Neural progenitor cell (in vitro differentiated cells): Measurements from ENCODE around the gene GSG1. TPM values are rescaled to one million over a fixed set of nuclear protein-coding genes. Genes with fewer than 3 reads are reported as not detected.
"Not testable (repeated sequence)": the region's sequence is repeated elsewhere in the genome, so short reads cannot be mapped to it uniquely, and the experiment has no call there.

Experiments
- DNase-seq: peaks from one replicate; pipeline ENCODE4 v3.0.0-alpha.2; 2016; ENCODE audit warnings: low spot score
- H2AFZ ChIP-seq: fragments of 200-600 bp; sonication (generic); replicated peaks from 2 replicates; pipeline ENCODE4 v1.6.1; 2016; ENCODE audit warnings: antibody characterized with exemption
- H3F3A ChIP-seq: fragments of 200-600 bp; sonication (generic); 2 replicates; pipeline ENCODE4 v1.6.1; 2016; ENCODE audit warnings: antibody characterized with exemption, low read depth
- H3K27ac ChIP-seq: fragments of 200-600 bp; sonication (generic); 2 replicates; pipeline ENCODE4 v1.5.1; 2016; ENCODE audit warnings: mild to moderate bottlenecking
- H3K27me3 ChIP-seq: fragments of 200-600 bp; sonication (generic); 2 replicates; pipeline ENCODE4 v1.6.1; 2016; ENCODE audit warnings: mild to moderate bottlenecking, moderate library complexity
- H3K36me3 ChIP-seq: fragments of 200-600 bp; sonication (generic); 2 replicates; pipeline ENCODE4 v1.5.1; 2016
- H3K4me1 ChIP-seq: fragments of 200-600 bp; sonication (generic); 2 replicates; pipeline ENCODE4 v1.6.1; 2016; ENCODE audit warnings: mixed run types
- H3K4me2 ChIP-seq: fragments of 200-600 bp; sonication (generic); 2 replicates; pipeline ENCODE4 v1.6.1; 2016
- H3K4me3 ChIP-seq: fragments of 200-600 bp; sonication (generic); 2 replicates; pipeline ENCODE4 v1.5.1; 2016
- H3K79me2 ChIP-seq: fragments of 200-600 bp; sonication (generic); 2 replicates; pipeline ENCODE4 v1.6.1; 2016; ENCODE audit warnings: low read depth
- H3K9ac ChIP-seq: fragments of 200-600 bp; sonication (generic); 2 replicates; pipeline ENCODE4 v1.6.1; 2016
- H3K9me3 ChIP-seq: fragments of 200-600 bp; sonication (generic); 2 replicates; pipeline ENCODE4 v1.5.1; 2016; ENCODE audit warnings: low read depth
- H4K20me1 ChIP-seq: fragments of 200-600 bp; sonication (generic); 2 replicates; pipeline ENCODE4 v1.6.1; 2016; ENCODE audit warnings: low read depth
- H3K27ac Mint-ChIP-seq: 3 replicates; pipeline ENCODE4 v1.8.0; 2021; ENCODE audit warnings: mixed read lengths
- H3K27me3 Mint-ChIP-seq: 2 replicates; pipeline ENCODE4 v1.8.0; 2022; ENCODE audit warnings: low read depth, mild to moderate bottlenecking, inconsistent platforms, moderate library complexity, mixed read lengths; ENCODE audit not compliant: insufficient read depth
- H3K36me3 Mint-ChIP-seq: 3 replicates; pipeline ENCODE4 v1.8.0; 2021; ENCODE audit warnings: mixed read lengths
- H3K4me1 Mint-ChIP-seq: 3 replicates; pipeline ENCODE4 v1.8.0; 2021; ENCODE audit warnings: mixed read lengths
- H3K4me3 Mint-ChIP-seq: 3 replicates; pipeline ENCODE4 v1.8.0; 2021; ENCODE audit warnings: mild to moderate bottlenecking, moderate library complexity, mixed read lengths
- H3K9me3 Mint-ChIP-seq: 3 replicates; pipeline ENCODE4 v1.8.0; 2020; ENCODE audit warnings: mixed read lengths
- EZH2 ChIP-seq: fragments of 200-600 bp; sonication (generic); IDR thresholded peaks from 2 replicates; pipeline ENCODE4 v1.6.1; 2017; ENCODE audit warnings: antibody characterized with exemption, mild to moderate bottlenecking, moderate library complexity
- EZH2phosphoT487 ChIP-seq: fragments of 200-600 bp; sonication (generic); IDR thresholded peaks from 2 replicates; pipeline ENCODE4 v1.6.1; 2017; ENCODE audit warnings: antibody characterized with exemption
- total RNA-seq: library from RNA; depleted of rRNA; stranded (reverse); fragments of >200 nt; gene quantifications from 2 replicates; pipeline ENCODE4 v1.2.3, GENCODE V29; 2015; ENCODE audit warnings: low replicate concordance
- TF ChIP-seq, protein P1 (sequence below): fragments of 200-600 bp; sonication (generic); IDR thresholded peaks from 2 replicates; pipeline ENCODE4 v1.5.1; 2017; ENCODE audit warnings: antibody characterized with exemption, mild to moderate bottlenecking

The GSG1 gene
- total RNA-seq, 1 donor from 2014 or later: not detected

DNA sequence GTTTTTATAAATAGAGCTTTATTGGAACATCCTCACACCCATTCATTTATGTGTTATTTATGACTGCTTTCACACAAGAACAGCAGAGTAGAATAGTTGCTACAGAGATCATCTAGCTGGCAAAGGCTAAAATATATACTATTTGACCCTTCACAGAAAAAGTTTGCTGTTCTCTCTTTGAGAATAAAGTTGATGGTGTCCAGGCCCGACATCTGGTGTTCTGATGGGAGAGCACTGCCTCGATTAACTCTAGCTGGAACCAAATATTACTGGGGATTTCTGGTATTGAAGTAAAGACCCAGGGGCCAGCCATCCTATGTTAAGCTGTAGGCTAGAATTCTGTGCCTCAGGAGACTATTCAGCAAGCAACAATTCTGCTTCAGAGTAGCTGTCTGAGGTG lies 37.5 kb downstream of the GSG1 start:
- Histone ChIP-seq H3K4me3 (no peak overlapping the region), H3K4me1 (peaks cover 12% of the 10 kb centered on the region), H3K4me2 (no peak overlapping the region), H3K36me3 (no peaks in the 10 kb centered on the region), H4K20me1 (no peaks in the 10 kb centered on the region), H3K9me3 (no peaks in the 10 kb centered on the region), H3K27ac (no peak overlapping the region), H3K27me3 (no peaks in the 10 kb centered on the region), H3K79me2 (no peaks in the 10 kb centered on the region), H3K9ac (no peak overlapping the region), H2AFZ (no peak overlapping the region), H3F3A (no peaks in the 10 kb centered on the region)
- Mint-ChIP-seq H3K27ac (no peak overlapping the region), H3K27me3 (no peaks in the 10 kb centered on the region), H3K4me3 (no peak overlapping the region), H3K4me1 (no peaks in the 10 kb centered on the region), H3K9me3 (no peaks in the 10 kb centered on the region), H3K36me3 (peaks cover 21% of the 10 kb centered on the region)
- no peak for TF ChIP-seq EZH2phosphoT487
- TF ChIP-seq, protein P1, sequence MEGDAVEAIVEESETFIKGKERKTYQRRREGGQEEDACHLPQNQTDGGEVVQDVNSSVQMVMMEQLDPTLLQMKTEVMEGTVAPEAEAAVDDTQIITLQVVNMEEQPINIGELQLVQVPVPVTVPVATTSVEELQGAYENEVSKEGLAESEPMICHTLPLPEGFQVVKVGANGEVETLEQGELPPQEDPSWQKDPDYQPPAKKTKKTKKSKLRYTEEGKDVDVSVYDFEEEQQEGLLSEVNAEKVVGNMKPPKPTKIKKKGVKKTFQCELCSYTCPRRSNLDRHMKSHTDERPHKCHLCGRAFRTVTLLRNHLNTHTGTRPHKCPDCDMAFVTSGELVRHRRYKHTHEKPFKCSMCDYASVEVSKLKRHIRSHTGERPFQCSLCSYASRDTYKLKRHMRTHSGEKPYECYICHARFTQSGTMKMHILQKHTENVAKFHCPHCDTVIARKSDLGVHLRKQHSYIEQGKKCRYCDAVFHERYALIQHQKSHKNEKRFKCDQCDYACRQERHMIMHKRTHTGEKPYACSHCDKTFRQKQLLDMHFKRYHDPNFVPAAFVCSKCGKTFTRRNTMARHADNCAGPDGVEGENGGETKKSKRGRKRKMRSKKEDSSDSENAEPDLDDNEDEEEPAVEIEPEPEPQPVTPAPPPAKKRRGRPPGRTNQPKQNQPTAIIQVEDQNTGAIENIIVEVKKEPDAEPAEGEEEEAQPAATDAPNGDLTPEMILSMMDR: no peak
- TF ChIP-seq EZH2: no peak
- no peak for DNase-seq

DNA sequence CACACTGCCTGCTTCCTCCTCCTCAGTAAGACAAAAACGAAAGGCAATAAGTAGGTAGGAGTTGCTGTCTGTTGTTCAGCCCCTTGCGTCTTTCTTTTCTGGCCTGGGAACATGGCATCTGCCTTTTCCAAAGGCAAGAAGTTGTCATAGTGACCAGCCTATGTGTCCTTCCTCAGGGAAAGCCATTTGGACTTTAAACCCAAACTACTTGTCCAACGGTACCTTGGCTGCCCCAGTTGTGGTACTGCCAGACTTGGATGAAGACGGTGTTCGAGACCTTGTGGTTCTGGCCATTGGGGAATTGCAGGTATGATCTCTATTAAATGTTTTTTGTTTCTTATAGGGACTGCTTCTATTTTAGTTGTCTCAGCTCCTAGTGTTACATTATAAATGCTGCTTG lies 40.8 kb downstream of the GSG1 start:
- no peak for TF ChIP-seq EZH2
- TF ChIP-seq, protein P1: no peak
- TF ChIP-seq EZH2phosphoT487: no peak
- no peaks in the 10 kb centered on the region for H3K9me3 Mint-ChIP-seq
- no peak overlapping the region for H3K9ac ChIP-seq
- H3K4me1 ChIP-seq: peaks cover 12% of the 10 kb centered on the region
- H3K27ac ChIP-seq: no peak overlapping the region
- H4K20me1 ChIP-seq: no peaks in the 10 kb centered on the region
- no peaks in the 10 kb centered on the region for H3K4me1 Mint-ChIP-seq
- H3K27me3 Mint-ChIP-seq: no peaks in the 10 kb centered on the region
- no peaks in the 10 kb centered on the region for H3F3A ChIP-seq
- no peak overlapping the region for H2AFZ ChIP-seq
- H3K36me3 Mint-ChIP-seq: peaks cover 39% of the 10 kb centered on the region
- H3K4me2 ChIP-seq: no peak overlapping the region
- H3K36me3 ChIP-seq: no peaks in the 10 kb centered on the region
- H3K79me2 ChIP-seq: no peaks in the 10 kb centered on the region
- no peaks in the 10 kb centered on the region for H3K9me3 ChIP-seq
- DNase-seq: no peak
- H3K27me3 ChIP-seq: no peaks in the 10 kb centered on the region
- no peak overlapping the region for H3K27ac Mint-ChIP-seq
- no peak overlapping the region for H3K4me3 Mint-ChIP-seq
- H3K4me3 ChIP-seq: no peak overlapping the region

DNA sequence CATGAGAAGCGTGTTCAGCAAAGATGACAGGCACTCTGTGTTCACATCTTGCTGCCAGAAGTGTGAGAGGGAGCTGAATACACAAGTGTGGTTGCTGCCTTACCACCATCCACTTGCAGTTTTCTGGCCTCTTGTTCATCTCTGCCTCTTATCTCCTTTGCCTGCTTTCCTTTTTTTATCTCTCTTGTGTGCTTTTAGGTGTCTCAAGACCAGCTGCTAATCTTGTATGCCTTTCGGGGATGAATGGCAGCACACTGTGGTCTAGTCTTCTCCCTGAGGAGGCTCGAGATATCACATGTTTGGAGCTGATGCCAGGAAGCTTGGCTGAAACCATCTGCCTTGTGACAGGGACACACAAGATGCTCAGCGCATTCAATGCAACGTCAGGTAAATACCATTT lies 42.1 kb downstream of the GSG1 start:
- Histone ChIP-seq H3F3A (no peaks in the 10 kb centered on the region), H2AFZ (no peak overlapping the region), H3K9me3 (no peaks in the 10 kb centered on the region), H3K9ac (no peak overlapping the region), H3K4me1 (peaks cover 12% of the 10 kb centered on the region), H3K4me3 (no peak overlapping the region), H3K27ac (no peak overlapping the region), H3K27me3 (no peaks in the 10 kb centered on the region), H3K36me3 (no peaks in the 10 kb centered on the region), H3K4me2 (no peak overlapping the region), H4K20me1 (no peaks in the 10 kb centered on the region), H3K79me2 (no peaks in the 10 kb centered on the region)
- Mint-ChIP-seq H3K9me3 (no peaks in the 10 kb centered on the region), H3K36me3 (peaks cover 36% of the 10 kb centered on the region), H3K4me3 (no peak overlapping the region), H3K27me3 (no peaks in the 10 kb centered on the region), H3K27ac (no peak overlapping the region), H3K4me1 (no peaks in the 10 kb centered on the region)
- TF ChIP-seq EZH2 (no peak), EZH2phosphoT487 (no peak)
- TF ChIP-seq, protein P1: no peak
- DNase-seq: no peak

DNA sequence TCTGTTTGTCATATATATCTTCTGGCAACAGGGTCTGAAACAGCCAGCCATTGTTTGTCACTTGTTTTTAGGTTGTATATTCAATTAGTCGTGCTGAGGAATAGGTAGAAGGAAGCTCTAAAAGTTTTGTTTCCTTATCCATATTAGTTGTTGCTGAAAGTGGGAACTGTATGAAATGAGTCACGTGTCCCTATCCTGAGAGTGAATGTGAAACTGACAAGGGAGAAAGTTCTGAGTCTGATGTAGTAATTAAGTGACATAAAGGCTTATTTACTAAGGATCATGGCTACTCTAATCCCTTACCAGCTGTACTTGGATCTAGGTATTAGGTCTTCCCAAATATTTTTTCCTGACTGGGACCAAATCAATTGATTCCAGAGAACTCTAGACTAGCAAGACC lies 42.9 kb downstream of the GSG1 start:
- Histone ChIP-seq H2AFZ (no peak overlapping the region), H3K4me2 (no peak overlapping the region), H3K4me1 (peaks cover 12% of the 10 kb centered on the region), H3K36me3 (no peaks in the 10 kb centered on the region), H3F3A (no peaks in the 10 kb centered on the region), H3K9ac (no peak overlapping the region), H3K27me3 (no peaks in the 10 kb centered on the region), H3K27ac (no peak overlapping the region), H4K20me1 (no peaks in the 10 kb centered on the region), H3K79me2 (no peaks in the 10 kb centered on the region), H3K9me3 (no peaks in the 10 kb centered on the region), H3K4me3 (no peak overlapping the region)
- H3K27ac Mint-ChIP-seq: no peak overlapping the region
- peaks cover 42% of the 10 kb centered on the region for H3K36me3 Mint-ChIP-seq
- H3K4me3 Mint-ChIP-seq: no peak overlapping the region
- peaks cover 2% of the 10 kb centered on the region for H3K27me3 Mint-ChIP-seq
- TF ChIP-seq, protein P1: no peak
- no peak for TF ChIP-seq EZH2phosphoT487
- TF ChIP-seq EZH2: no peak
- no peaks in the 10 kb centered on the region for H3K4me1 Mint-ChIP-seq
- DNase-seq: no peak
- H3K9me3 Mint-ChIP-seq: no peaks in the 10 kb centered on the region

DNA sequence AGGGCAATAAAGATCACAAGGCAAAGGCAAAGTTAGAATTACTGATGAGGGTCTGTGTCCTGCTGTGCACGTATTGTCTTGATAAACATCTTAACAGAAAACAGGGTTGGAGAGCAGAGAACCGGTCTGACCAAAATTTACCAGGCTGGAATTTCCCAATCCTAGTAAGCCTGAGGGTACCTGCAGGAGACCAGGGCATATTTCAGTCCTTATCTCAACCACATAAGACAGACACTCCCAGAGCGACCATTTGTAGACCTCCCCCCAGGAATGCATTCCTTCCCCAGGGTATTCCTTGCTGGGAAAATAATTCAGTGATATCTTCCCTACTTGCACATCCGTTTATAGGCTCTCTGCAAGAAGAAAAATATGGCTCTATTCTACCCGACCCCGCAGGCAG lies 49.9 kb downstream of the GSG1 start:
- H3K4me3 Mint-ChIP-seq, H3K27me3 Mint-ChIP-seq, H3K27ac Mint-ChIP-seq, H3K27ac ChIP-seq, DNase-seq, H3F3A ChIP-seq, H3K9me3 ChIP-seq, H4K20me1 ChIP-seq, H3K4me3 ChIP-seq, H3K9ac ChIP-seq, H3K36me3 ChIP-seq, H3K27me3 ChIP-seq, H3K4me2 ChIP-seq, H3K4me1 ChIP-seq, H2AFZ ChIP-seq: not testable (repeated sequence)
- peaks cover 23% of the 10 kb centered on the region for H3K79me2 ChIP-seq
- Mint-ChIP-seq H3K36me3 (peaks cover 31% of the 10 kb centered on the region), H3K9me3 (peaks cover 17% of the 10 kb centered on the region), H3K4me1 (peaks cover 12% of the 10 kb centered on the region)
